GM19372 (cell line): Measurements from ENCODE around the gene DNMT3B.
"Not testable (repeated sequence)": the region's sequence is repeated elsewhere in the genome, so short reads cannot be mapped to it uniquely, and the experiment has no call there.

Source experiments
- ATAC-seq: cut with Tn5 transposase; IDR thresholded peaks from one replicate; pipeline ENCODE4 v1.9.1; 2021; ENCODE audit warnings: mild to moderate bottlenecking, low read depth, moderate library complexity; ENCODE audit not compliant: unreplicated experiment

The DNMT3B gene

DNA sequence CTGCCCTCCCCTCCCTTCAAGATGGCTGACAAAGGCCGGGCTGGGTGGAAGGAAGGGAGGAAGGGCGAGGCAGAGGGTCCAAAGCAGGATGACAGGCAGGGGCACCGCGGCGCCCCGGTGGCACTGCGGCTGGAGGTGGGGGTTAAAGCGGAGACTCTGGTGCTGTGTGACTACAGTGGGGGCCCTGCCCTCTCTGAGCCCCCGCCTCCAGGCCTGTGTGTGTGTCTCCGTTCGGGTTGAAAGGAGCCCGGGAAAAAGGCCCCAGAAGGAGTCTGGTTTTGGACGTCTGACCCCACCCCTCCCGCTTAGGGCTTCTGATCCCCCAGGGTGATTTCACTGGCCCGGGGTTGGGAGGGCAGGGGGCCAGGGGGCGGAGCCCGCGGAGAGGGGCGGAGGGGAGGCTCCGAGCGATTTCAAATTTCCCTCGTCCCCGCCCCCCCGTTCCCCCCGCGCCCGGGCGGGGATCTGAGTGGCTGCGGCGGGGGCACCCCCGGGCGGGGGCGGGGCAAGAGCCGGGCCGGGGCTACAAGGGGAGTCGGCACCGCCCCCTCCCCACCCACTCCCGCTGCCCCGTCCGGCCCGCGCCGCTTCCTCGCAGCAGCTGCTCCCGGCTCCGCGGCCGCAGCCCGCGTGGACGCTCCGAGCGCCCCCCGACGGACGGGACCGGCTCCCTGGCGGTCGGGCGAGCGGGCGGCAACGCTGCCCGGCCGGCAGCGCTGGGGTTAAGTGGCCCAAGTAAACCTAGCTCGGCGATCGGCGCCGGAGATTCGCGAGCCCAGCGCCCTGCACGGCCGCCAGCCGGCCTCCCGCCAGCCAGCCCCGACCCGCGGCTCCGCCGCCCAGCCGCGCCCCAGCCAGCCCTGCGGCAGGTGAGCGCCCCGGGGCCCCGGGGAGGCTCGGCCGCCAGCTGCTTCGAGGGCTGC lies at the start of gene DNMT3B:
TSS of gene DNMT3B (plus strand) at position 555 of the 923 bp plus-strand sequence. CDS start 17,939 bp downstream, outside the sequence.
- ATAC-seq: peak; percentile 61

GRCh38 chr20:32718749-32719348 lies 43.3 kb upstream of the DNMT3B start:
- ATAC-seq: no peak

- no peak for ATAC-seq
Observed at GRCh38 chr20:32727683-32728082, 34.5 kb upstream of the DNMT3B start.

DNA sequence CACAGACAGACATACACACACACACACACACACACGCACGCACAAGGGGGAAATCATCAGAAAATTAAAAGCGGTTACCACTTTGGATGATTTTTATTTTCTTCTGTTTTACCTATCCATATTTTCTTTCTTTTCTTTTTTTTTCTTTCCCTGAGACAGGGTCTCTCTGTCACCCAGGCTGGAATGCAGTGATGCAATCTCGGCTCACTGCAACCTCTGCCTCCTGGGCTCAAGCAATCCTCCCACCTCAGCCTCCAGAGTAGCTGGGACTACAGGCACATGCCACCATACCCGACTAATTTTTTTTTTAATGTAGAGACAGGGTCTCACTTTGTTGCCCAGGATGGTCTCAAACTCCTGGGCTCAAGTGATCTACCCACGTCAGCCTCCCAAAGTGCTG lies 33.8 kb upstream of the DNMT3B start:
- ATAC-seq: not testable (repeated sequence)

- ATAC-seq: not testable (repeated sequence)
Observed at GRCh38 chr20:32729334-32729733, 32.9 kb upstream of the DNMT3B start.

DNA sequence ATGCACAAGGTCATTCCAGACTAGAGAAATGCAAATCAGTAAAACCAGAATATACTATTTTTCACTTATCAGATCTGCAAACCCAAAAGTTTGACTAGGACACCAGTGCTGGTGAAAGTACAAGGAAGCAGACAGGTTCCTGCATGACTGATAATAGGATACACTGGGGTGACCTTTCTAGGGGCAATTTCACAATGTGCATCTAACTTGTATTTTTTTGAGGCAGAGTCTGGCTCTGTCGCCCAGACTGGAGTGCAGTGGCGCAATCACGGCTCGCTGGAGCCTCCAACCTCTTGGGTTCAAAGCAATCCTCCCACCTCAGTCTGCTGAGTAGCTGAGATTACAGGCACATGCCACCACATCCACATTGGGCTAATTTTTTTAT lies 30.3 kb upstream of the DNMT3B start:
- no peak for ATAC-seq

DNA sequence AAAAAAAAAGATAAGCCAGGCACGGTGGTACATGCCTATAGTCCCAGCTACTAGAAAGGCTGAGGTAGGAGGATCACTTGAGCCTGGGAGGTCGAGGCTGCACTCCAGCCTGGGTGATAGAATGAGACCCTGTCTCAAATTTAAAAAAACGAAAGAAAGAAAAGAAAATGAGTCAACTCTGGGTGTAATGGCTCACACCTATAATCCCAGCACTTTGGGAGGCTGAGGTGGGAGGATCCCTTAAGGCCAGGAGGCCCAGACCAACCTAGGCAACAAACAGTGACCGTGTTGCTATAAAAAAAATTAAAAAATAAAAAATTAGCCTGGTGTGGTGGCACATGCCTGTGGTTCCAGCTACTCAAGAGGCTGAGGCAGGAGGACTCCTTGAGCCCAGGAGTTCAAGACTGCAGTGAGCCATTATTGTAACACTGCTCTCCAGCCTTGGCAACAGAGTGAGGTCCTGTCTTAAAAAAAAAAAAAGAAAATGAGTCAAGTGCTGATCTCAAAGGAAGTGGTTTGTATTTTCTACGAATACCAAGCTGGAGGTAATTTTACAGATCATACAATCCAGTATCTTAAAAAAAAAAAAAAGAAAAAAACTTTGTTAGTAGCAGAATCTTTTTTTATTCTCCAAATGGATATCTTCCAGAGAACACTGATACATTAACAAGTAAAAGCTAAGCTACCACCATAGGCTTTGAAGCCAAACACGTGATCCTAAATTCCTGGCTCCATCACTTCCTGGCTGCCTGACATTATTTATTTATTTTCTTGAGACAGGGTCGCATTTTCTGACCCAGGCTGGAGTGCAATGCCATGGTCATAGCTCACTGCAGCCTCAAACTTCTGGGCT lies 24.6 kb upstream of the DNMT3B start:
- ATAC-seq: no peak

- no peak for ATAC-seq
Observed at GRCh38 chr20:32741151-32741550, 21.0 kb upstream of the DNMT3B start.

DNA sequence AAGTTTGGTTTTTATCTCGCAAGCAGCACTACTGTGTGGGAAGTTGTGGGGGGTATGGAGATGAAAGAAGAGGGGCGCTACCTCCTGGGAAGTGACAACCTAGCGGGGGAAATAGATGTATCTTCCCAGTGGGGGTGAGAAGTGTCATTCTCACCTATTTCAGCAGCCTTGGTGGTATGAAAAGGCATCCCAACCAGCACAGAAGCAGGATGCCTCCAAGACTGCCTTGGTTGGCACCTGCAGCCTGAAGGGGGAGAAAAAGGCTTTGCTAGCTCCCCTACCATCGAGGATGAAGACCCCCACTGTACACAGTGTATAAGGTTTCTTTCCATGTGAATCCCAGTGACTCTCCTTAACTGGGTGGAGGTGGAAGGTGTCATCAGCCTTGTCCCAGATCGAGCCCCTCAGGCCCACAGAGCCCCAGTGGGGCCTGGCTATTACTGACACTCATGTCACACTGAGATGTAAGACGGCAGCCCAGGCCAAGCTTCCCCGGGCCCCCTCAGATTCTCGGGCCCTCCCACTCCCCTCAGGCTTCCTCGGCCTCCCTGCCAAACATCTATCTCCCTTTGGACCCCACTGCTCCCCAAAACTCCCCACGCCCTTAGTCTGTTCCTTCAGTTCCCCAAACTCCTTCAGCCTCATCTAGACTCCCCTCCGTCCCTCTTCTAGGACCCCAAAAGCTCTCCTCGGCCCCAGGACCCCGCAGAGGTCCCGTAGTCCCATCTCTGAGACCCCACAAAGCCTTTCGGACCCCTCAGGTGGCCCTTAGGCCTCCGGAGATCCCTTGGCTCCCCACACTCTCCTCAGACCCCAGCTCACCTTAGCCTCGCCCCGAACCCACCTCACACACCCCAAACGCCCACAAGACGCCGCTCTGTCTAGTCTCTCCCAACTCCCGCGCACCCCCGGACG lies 19.6 kb upstream of the DNMT3B start:
- ATAC-seq: peak; percentile 11

GRCh38 chr20:32743237-32744112 lies 18.7 kb upstream of the DNMT3B start, which contains the start of gene COMMD7:
TSS of gene COMMD7 (minus strand) at chr20:32743467. CDS start at chr20:32743391, 76 bp downstream.
- ATAC-seq: peak; percentile 46

GRCh38 chr20:32749914-32750637 lies 12.1 kb upstream of the DNMT3B start:
- ATAC-seq: no peak

DNA sequence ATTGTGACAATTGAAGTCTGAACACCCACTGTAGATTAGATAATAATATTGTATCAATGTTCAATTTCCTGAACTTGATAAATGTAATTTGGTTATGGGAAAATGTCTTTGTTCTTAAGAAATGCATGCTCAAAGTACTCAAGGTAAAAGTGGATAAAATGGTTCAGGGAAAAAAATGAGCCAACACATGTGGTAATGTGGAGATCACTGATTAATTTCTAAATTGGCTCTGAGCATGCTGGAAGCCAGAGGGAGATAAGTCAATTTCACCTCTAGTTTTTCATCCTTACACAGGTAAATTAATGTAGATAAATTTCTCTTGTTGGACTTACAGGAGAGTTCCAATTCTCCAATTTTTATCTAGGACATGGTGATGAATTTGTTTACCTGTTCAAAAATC lies 10.9 kb upstream of the DNMT3B start:
- ATAC-seq: no peak

DNA sequence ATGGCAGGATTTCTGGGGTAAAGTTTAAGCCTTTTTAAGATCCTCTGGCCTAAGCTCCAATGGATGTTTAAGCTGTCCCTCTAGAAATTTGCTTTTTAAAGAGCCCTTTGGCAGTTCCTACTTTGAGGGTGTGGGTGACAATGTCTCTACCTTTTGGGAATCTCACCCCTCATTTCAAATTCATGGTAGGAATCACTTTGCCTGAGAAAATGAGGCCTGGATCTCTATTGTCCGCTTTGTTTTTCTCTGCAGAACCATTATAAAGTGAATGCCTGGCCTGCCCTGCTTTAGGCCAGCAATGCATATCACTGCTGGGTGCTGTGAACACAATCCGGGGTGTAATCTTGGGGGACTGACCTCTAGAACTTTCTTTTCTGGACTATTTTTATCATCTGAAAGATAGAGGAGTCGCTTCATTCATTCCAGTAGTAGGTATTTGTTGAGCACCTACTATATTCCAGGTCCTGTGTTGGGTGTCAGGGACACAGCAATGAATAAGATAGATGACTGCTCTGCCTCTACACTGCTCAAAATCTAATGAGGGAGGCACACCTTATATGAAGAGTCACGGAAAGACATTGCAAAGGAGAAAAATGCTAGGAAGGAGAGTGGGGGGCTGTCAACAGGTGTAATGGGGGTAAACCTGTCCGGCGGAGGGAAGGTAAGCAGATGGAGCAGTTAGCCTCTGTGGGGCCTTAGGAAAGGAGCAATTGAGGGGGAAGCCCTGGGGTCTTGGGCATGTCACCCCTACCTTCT lies 10.3 kb upstream of the DNMT3B start:
- ATAC-seq: no peak

DNA sequence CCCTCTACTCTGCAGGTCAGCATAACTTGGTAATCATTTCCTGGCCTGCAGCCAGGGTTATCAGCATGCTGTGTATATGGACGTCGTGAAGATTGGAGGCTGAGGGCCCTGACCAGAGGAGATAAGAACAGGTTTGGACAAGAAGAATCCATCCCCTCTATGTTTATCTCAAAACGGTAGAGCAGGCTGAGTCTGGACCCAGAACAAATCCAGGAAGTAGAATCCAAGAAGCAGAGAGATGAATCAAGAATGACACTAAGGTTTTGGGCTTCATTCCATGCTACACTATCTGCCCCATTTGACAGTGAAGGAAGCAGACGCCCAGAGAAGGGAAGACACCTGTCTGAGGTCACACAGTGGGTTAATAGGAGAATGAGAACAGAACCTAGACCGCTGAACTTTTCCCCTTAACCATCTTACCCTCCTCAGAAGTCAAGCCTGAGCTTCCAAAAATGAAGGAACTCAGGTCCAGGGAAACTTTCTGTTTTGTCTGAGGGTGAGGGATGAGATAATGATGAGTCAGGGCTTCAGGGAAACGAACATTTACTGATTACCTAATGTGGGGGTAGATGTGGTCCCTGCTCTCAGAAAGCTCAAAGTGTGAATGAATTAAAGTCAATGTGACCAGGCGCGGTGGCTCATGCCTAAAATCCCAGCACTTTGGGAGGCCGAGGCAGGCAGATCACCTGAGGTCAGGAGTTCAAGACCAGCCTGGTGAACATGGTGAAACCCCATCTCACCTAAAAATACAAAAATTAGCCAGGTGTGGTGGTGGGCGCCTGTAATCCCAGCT lies 9.5 kb upstream of the DNMT3B start:
- ATAC-seq: no peak

DNA sequence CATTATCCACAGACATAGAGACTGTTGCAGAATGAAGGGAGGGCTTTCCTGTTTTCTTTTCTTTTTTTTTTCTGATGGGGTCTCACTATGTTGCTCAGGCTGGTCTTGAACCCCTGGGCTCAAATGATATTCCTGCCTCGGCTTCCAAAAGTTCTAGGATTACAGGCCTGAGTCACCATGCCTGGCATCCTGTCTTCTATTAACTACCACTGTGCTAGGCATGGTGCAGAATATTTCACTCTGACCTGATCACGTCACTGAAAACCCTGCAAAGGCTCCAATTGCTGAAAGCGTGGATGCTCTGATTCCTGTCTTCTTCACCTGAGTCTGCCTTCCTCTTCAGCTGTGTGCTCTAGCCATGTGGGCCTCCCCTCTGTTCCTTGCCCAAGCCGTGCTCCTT lies 8.5 kb upstream of the DNMT3B start:
- no peak for ATAC-seq

GRCh38 chr20:32756156-32756555 lies 6.0 kb upstream of the DNMT3B start:
- no peak for ATAC-seq

DNA sequence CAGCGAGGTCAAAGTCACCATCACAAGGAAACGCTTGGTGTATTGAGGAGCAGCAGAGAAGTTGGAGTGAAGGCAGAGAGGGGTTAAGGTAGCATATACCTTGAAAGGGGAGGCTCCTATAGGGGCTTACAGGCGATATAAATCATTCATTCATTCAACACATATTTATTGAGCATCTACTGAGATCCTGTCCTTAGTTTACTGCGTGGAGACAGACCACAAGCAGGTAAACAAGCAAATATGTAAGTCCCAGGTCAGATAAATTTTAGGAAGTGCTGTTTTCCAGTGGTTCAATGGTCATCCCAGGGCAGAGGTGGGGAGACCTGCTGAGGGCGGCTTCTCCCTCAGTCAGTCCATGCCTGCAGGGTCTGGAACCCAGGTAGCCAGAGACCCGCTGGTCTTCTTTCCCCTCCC lies 761 bp upstream of the DNMT3B start:
- ATAC-seq: no peak
